ENCODE measurements around the gene KRTAP2-2. TPM values are rescaled to one million over a fixed set of nuclear protein-coding genes. Genes with fewer than 3 reads are reported as not detected.

Gene KRTAP2-2
- total and polyA plus RNA-seq, 2 of the 8 experiments (the other 6 are each of a cell fraction or from before 2014, with no cell fraction given) = not detected

- no peaks in the 10 kb centered on the region for H3K4me1 ChIP-seq (replicated peaks in 1 of 4; ENCODE audit: control insufficient read depth in 3 of 4, insufficient read depth in 4 of 4, low read length in 3 of 4)
- no peak overlapping the region for H3K27ac ChIP-seq (ENCODE audit: low read depth, low read length)
- no peaks in the 10 kb centered on the region; a peak in 1 of 7 replicates for H3K27me3 ChIP-seq (replicated peaks in 1 of 4; ENCODE audit: control insufficient read depth in 3 of 4, extremely low read depth in 1 of 4, insufficient read depth in 3 of 4, low read length in 3 of 4)
- no peak overlapping the region for H4K5ac ChIP-seq (ENCODE audit: insufficient read length, low read depth, low read length)
- DNase-seq (ENCODE audit: low read depth in 1 of 2, low spot score in 2 of 2) (no peak), FAIRE-seq (no peak)
- no peak overlapping the region for H3K9ac ChIP-seq (replicated peaks in 1 of 4; ENCODE audit: extremely low read depth in 1 of 4, low read depth in 3 of 4, low read length in 3 of 4)
- H2BK5ac ChIP-seq (ENCODE audit: low read depth, low read length) = no peak overlapping the region
- no peak overlapping the region for H2BK20ac ChIP-seq (ENCODE audit: low read length)
- no peak overlapping the region for H3K56ac ChIP-seq (replicated peaks; ENCODE audit: insufficient read length, low read depth, low read length)
- no peak overlapping the region for H2AK5ac ChIP-seq (ENCODE audit: low read depth, low read length)
- H2AFZ ChIP-seq (ENCODE audit: low read length) = no peak overlapping the region
- H3K23ac ChIP-seq (ENCODE audit: insufficient read length) = no peak overlapping the region
- no peak overlapping the region for H3K4me3 ChIP-seq (ENCODE audit: extremely low read depth in 1 of 4, insufficient read depth in 2 of 4, low read depth in 3 of 4, low read length in 4 of 4)
- H3K79me1 ChIP-seq (ENCODE audit: low read depth, low read length) = no peaks in the 10 kb centered on the region
- no peak overlapping the region for H2BK120ac ChIP-seq (replicated peaks; ENCODE audit: low read depth, low read length)
- H4K20me1 ChIP-seq (replicated peaks in 1 of 2; ENCODE audit: control insufficient read depth in 1 of 2, insufficient read depth in 2 of 2, low read length in 2 of 2) = no peaks in the 10 kb centered on the region
- no peak overlapping the region for H2BK15ac ChIP-seq (ENCODE audit: low read length)
- no peaks in the 10 kb centered on the region for H3K9me3 ChIP-seq (ENCODE audit: insufficient read depth in 2 of 2, low read depth in 1 of 2, low read length in 1 of 2)
- no peak overlapping the region for H4K91ac ChIP-seq (replicated peaks; ENCODE audit: insufficient read length, low read length)
- H4K8ac ChIP-seq (ENCODE audit: extremely low read depth, insufficient read depth, low read length) = no peak overlapping the region
- no peak overlapping the region for H3K4ac ChIP-seq (replicated peaks; ENCODE audit: insufficient read length, low read depth, low read length)
- no peak overlapping the region for H3K14ac ChIP-seq (ENCODE audit: insufficient read length)
- no peak overlapping the region for H2BK12ac ChIP-seq (ENCODE audit: low read depth, low read length)
- H3K79me2 ChIP-seq (ENCODE audit: control insufficient read depth in 1 of 2, insufficient read depth in 2 of 2, low read length in 2 of 2) = no peaks in the 10 kb centered on the region
- ChIA-PET POLR2A (ENCODE audit: partially characterized antibody) (no interaction called here), CTCF (ENCODE audit: partially characterized antibody) (interaction anchor here (0.6 to 1.3 kb wide), 4 partner anchors 40 to 459 kb away, joined by 3 to 4 read pairs (median 3); no protein-coding TSS in a partner anchor)
- H3K18ac ChIP-seq (ENCODE audit: extremely low read depth, low read length) = no peak overlapping the region
- no peaks in the 10 kb centered on the region for H3K36me3 ChIP-seq (ENCODE audit: control insufficient read depth in 2 of 4, insufficient read depth in 4 of 4, low read length in 3 of 4)
- no peak overlapping the region for H3K4me2 ChIP-seq (ENCODE audit: insufficient read depth in 1 of 2, low read depth in 2 of 2, low read length in 2 of 2)
- no peaks in the 10 kb centered on the region for H3K23me2 ChIP-seq (ENCODE audit: low read depth, low read length)
- TF ChIP-seq GABPA (IDR thresholded peaks at IDR 0.05; ENCODE audit: borderline replicate concordance, insufficient read depth, low read length) (no peak), SIRT6 (IDR thresholded peaks at IDR 0.05; ENCODE audit: low read length) (no peak), CBX8 (IDR thresholded peaks at IDR 0.05; ENCODE audit: borderline replicate concordance, low read depth, low read length) (no peak), EP300 (IDR thresholded peaks at IDR 0.05; ENCODE audit: borderline replicate concordance in 1 of 2, low read depth in 2 of 2, low read length in 2 of 2) (no peak), CHD1 (IDR thresholded peaks at IDR 0.05; ENCODE audit: low read depth, low read length) (no peak), KDM5A (IDR thresholded peaks at IDR 0.05; ENCODE audit: low read length) (no peak), BRCA1 (IDR thresholded peaks at IDR 0.05; ENCODE audit: low read depth, low read length) (no peak)
These were observed 34.7 kb downstream of the KRTAP2-2 start for GRCh38 chr17:41020336-41020735.

Measured in H1 (cell line).